Body of pancreas (tissue), 4 donors: ENCODE data around the gene VSIG2. TPM values are rescaled to one million over a fixed set of nuclear protein-coding genes. Genes with fewer than 3 reads are reported as not detected.
"Not testable (repeated sequence)": the region's sequence is repeated elsewhere in the genome, so short reads cannot be mapped to it uniquely, and the experiment has no call there.

Experiments
- ATAC-seq: fragments of 150-250 bp; one replicate; pipeline ENCODE4 v1.9.1; 2016
- DNase-seq, 4 donors: peaks; one replicate each; pipeline ENCODE4 v3.0.0-alpha.2; 2019
- H3K27ac ChIP-seq, 4 donors: fragments of 200-600 bp; sonication (generic); 1 replicate in 3 of 4; 2 replicates in 1 of 4; pipeline versions ENCODE4 v1.5.1 to v1.6.1; 2016 to 2019; ENCODE audit warnings: mild to moderate bottlenecking in 1 of 4, mixed read lengths in 1 of 4, moderate library complexity in 1 of 4
- H3K27me3 ChIP-seq, 2 donors: fragments of 200-600 bp; sonication (generic); one replicate each; pipeline ENCODE4 v1.6.0; 2016; ENCODE audit warnings: mild to moderate bottlenecking in 1 of 2
- H3K36me3 ChIP-seq, 2 donors: fragments of 200-600 bp; sonication (generic); replicated peaks in 1 of 2; 2 replicates each; pipeline ENCODE4 v1.5.1; 2016; ENCODE audit warnings: low read depth in 2 of 2; ENCODE audit not compliant: insufficient read depth in 1 of 2
- H3K4me1 ChIP-seq: fragments of 200-600 bp; sonication (generic); one replicate; pipeline ENCODE4 v1.6.0; 2016
- H3K4me3 ChIP-seq, 2 donors: fragments of 200-600 bp; sonication (generic); 1 replicate in 1 of 2; 2 replicates in 1 of 2; pipeline ENCODE4 v1.5.1; 2016 to 2019
- H3K9me3 ChIP-seq, 3 donors: fragments of 200-600 bp; sonication (generic); 1 replicate in 2 of 3; 2 replicates in 1 of 3; pipeline ENCODE4 v1.5.1; 2016
- CTCF ChIP-seq, 7 experiments: fragments of 450-650 bp in 4 of 7; fragments of 200-600 bp in 3 of 7; sonication (generic) in 3 of 7; IDR thresholded peaks; one replicate each; pipeline ENCODE4 v1.5.1; 2016 to 2019; ENCODE audit warnings: antibody characterized with exemption in 7 of 7
- POLR2A ChIP-seq, 3 donors: fragments of 450-650 bp; IDR thresholded peaks; one replicate each; pipeline ENCODE4 v1.6.1; 2016; ENCODE audit warnings: antibody characterized with exemption in 3 of 3, mild to moderate bottlenecking in 2 of 3
- WGBS, 2 donors: methylation state at CpG; one replicate each; pipeline ENCODE4 v1.1.5; 2017; 5-methylcytosine and 5-hydroxymethylcytosine counted together
- intact Hi-C: fragments of 100-400 bp; cut with DNase I; formaldehyde crosslinking; loops from one replicate; pipeline ENCODE4 v1.15.1; 2023
- total RNA-seq, 2 donors: library from RNA; depleted of rRNA; stranded (reverse); fragments of >200 nt; gene quantifications; one replicate each; pipeline ENCODE4 v1.1.0, GENCODE V29; 2016

VSIG2 gene
- total RNA-seq, 2 donors from 2014 or later = 7.0 TPM; not detected in 1

GRCh38 chr11:124776865-124777645 is 25.0 kb upstream of the VSIG2 start:
- peak overlapping the region in 2 of 4 donors; percentile 0 to 33 for H3K27ac ChIP-seq
- intact Hi-C loops = no loop called here
- DNase-seq = no peak

GRCh38 chr11:124770959-124771358 is 18.9 kb upstream of the VSIG2 start:
- H3K27me3 ChIP-seq, H3K4me3 ChIP-seq, DNase-seq, ATAC-seq, intact Hi-C loops, H3K9me3 ChIP-seq, H3K36me3 ChIP-seq, H3K27ac ChIP-seq, H3K4me1 ChIP-seq: not testable (repeated sequence)
- WGBS, 2 donors = 96% methylated on average over 6 of the region's 6 CpGs

More at GRCh38 chr11:124776865-124777645, 25.0 kb upstream of the VSIG2 start:
- H3K36me3 ChIP-seq = no peaks in the 10 kb centered on the region
- 87 to 93% methylated on average over 7 of the region's 7 CpGs for WGBS, 2 donors
- H3K4me1 ChIP-seq = peaks cover 17% of the 10 kb centered on the region
- no peak for TF ChIP-seq POLR2A (IDR thresholded peaks at IDR 0.05)
- TF ChIP-seq CTCF (IDR thresholded peaks at IDR 0.05) = no peak
- H3K27me3 ChIP-seq = no peaks in the 10 kb centered on the region
- no peaks in the 10 kb centered on the region for H3K9me3 ChIP-seq
- no peak for ATAC-seq
- no peak overlapping the region for H3K4me3 ChIP-seq

GRCh38 chr11:124769806-124770774 is 18.0 kb upstream of the VSIG2 start:
- Histone ChIP-seq H3K36me3 (peaks cover 0 to 2% of the 10 kb centered on the region in 2 donors), H3K27me3 (no peaks in the 10 kb centered on the region), H3K9me3 (no peaks in the 10 kb centered on the region), H3K4me1 (peaks cover 3% of the 10 kb centered on the region), H3K27ac (peak overlapping the region in 1 of 4 donors; percentile 1), H3K4me3 (no peak overlapping the region)
- ATAC-seq (no peak), DNase-seq (no peak)
- TF ChIP-seq POLR2A (IDR thresholded peaks at IDR 0.05) (no peak), CTCF (IDR thresholded peaks at IDR 0.05) (no peak)
- 97% methylated on average over 8 of the region's 8 CpGs for WGBS, 2 donors
- intact Hi-C loops = loop anchor here (10.0 kb wide), 1 partner anchor 105 kb away; no protein-coding TSS in a partner anchor

- intact Hi-C loops = loop anchor here (10.0 kb wide), 1 partner anchor 104 kb away; no protein-coding TSS in a partner anchor
- ATAC-seq = no peak
- Histone ChIP-seq H3K9me3 (no peaks in the 10 kb centered on the region), H3K36me3 (peaks cover 0 to 2% of the 10 kb centered on the region in 2 donors), H3K4me3 (no peak overlapping the region), H3K4me1 (peaks cover 14% of the 10 kb centered on the region), H3K27ac (no peak overlapping the region), H3K27me3 (no peaks in the 10 kb centered on the region)
- WGBS, 2 donors = 56 to 60% methylated on average over 8 of the region's 8 CpGs
- no peak for DNase-seq
- TF ChIP-seq CTCF (IDR thresholded peaks at IDR 0.05) (no peak), POLR2A (IDR thresholded peaks at IDR 0.05) (no peak)
These were observed 16.9 kb upstream of the VSIG2 start for GRCh38 chr11:124768914-124769313.

- peaks cover 0 to 13% of the 10 kb centered on the region in 2 donors for H3K27me3 ChIP-seq
- peaks cover 38% of the 10 kb centered on the region for H3K4me1 ChIP-seq
- DNase-seq (no peak), ATAC-seq (no peak)
- no peaks in the 10 kb centered on the region for H3K9me3 ChIP-seq
- 92 to 94% methylated on average over 2 of the region's 2 CpGs for WGBS, 2 donors
- intact Hi-C loops = loop anchor here (10.0 kb wide), 1 partner anchor 101 kb away; no protein-coding TSS in a partner anchor
- TF ChIP-seq CTCF (IDR thresholded peaks at IDR 0.05) (no peak), POLR2A (IDR thresholded peaks at IDR 0.05) (no peak)
- peaks cover 0 to under 1% of the 10 kb centered on the region in 2 donors for H3K36me3 ChIP-seq
- no peak overlapping the region for H3K4me3 ChIP-seq
- no peak overlapping the region for H3K27ac ChIP-seq
These were observed 14.1 kb upstream of the VSIG2 start for GRCh38 chr11:124766156-124766555.
